ENCODE results near the gene POLR2I. TPM values are rescaled to one million over a fixed set of nuclear protein-coding genes. Genes with fewer than 3 reads are reported as not detected.

The POLR2I gene
- total RNA-seq, 2 experiments from 2014 or later = 68.4 to 76.5 TPM

DNA sequence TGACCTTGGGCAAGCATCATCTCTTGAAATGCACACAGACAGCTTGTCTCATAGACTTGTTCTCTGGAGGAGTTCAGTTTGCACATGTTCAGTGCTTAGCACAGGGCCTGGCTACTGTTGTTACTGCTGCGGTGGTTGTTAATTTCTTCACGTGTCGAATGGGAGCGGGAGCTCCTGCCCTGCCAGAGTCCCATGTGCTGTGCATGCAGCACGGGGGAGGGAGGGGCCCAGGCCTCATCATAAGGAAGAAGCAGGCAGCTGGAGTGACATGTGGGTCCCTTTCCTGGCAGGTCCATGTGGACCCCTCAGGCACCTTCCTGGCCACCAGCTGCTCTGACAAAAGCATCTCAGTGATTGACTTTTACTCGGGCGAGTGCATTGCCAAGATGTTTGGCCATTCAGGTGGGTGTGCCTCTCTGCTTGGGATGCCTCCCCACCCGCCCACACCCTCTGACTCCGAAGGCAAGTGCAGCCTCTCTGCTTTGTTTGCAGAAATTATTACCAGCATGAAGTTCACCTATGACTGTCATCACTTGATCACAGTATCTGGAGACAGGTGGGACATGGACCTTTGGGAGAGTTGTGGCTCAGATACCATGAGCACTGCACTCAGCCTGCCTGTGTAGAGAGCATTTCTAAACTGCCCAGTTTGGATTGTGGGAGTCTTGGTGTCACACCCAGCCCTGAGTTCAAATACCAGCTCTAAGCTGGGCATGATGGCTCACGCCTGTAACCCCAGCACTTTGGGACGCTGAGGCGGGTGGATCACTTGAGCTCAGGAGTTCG lies 23.6 kb downstream of the POLR2I start:
- peaks cover 20% of the 10 kb centered on the region for H3K4me1 Mint-ChIP-seq (ENCODE audit: low read depth)

DNA sequence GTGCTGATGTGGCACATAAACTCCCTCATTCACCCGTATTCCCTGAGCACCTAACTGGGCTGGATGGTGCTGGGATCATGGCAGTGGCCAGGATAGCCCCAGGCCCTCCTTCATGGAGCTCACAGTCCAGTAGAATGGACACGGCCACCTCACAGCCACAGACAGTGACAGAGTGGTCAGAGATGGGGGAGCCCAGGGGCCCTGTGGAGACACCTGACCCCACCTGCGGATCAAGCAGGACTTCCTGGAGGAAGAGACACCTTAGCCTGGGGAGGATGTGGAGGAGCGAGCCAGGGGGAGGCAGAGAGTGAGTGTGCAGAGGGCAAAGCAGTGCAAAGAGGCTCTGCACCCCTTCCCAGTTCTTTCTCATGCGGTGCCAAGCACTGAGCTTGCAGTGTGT lies 24.8 kb downstream of the POLR2I start:
- Mint-ChIP-seq H3K36me3 (ENCODE audit: low read depth) (peaks cover 44% of the 10 kb centered on the region), H3K9me3 (no peaks in the 10 kb centered on the region), H3K27ac (no peak overlapping the region), H3K4me3 (no peak overlapping the region), H3K4me1 (ENCODE audit: low read depth) (peaks cover 20% of the 10 kb centered on the region), H3K27me3 (no peaks in the 10 kb centered on the region)
- ATAC-seq (no peak), DNase-seq (no peak)
- CTCF ChIA-PET = no interaction called here
- TF ChIP-seq, protein P1, sequence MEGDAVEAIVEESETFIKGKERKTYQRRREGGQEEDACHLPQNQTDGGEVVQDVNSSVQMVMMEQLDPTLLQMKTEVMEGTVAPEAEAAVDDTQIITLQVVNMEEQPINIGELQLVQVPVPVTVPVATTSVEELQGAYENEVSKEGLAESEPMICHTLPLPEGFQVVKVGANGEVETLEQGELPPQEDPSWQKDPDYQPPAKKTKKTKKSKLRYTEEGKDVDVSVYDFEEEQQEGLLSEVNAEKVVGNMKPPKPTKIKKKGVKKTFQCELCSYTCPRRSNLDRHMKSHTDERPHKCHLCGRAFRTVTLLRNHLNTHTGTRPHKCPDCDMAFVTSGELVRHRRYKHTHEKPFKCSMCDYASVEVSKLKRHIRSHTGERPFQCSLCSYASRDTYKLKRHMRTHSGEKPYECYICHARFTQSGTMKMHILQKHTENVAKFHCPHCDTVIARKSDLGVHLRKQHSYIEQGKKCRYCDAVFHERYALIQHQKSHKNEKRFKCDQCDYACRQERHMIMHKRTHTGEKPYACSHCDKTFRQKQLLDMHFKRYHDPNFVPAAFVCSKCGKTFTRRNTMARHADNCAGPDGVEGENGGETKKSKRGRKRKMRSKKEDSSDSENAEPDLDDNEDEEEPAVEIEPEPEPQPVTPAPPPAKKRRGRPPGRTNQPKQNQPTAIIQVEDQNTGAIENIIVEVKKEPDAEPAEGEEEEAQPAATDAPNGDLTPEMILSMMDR (IDR thresholded peaks at IDR 0.05) = no peak
- intact Hi-C loops (cut with micrococcal nuclease) = no loop called here
- POLR2A ChIA-PET = interaction anchor here (0.7 to 1.1 kb wide), 2 partner anchors 11 to 15 kb away, joined by 3 read pairs; no protein-coding TSS in a partner anchor

More for the DNA sequence above, 23.6 kb downstream of the POLR2I start:
- Mint-ChIP-seq H3K4me3 (no peak overlapping the region), H3K27ac (no peak overlapping the region), H3K36me3 (ENCODE audit: low read depth) (peaks cover 47% of the 10 kb centered on the region), H3K27me3 (no peaks in the 10 kb centered on the region), H3K9me3 (no peaks in the 10 kb centered on the region)
- intact Hi-C loops (cut with micrococcal nuclease) = no loop called here
- no peak for ATAC-seq
- TF ChIP-seq, protein P1 (IDR thresholded peaks at IDR 0.05) = no peak
- no peak for DNase-seq
- CTCF ChIA-PET = no interaction called here
- POLR2A ChIA-PET = interaction anchor here (1.1 to 1.5 kb wide), 2 partner anchors 8 to 318 kb away, joined by 3 read pairs; no protein-coding TSS in a partner anchor

DNA sequence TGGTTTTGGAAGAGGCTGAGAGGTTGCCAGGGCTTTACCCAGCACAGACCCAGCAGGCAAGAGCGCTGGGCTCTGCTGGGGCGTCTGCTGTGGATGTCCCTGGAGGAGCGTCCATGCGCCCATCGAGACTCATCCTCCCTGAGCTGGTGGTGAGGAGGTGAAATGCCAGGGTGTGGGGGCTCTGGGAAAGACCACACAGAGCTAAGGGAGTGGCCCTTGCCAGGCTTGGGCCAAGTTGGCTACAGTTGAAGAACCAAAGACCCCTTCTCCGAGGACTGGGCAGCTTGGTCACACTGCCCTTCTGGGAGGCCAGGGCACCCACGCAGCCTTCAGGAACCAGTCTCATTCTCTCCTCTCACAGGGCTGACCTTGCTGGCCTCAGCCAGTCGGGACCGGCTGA lies 28.3 kb downstream of the POLR2I start:
- no peak for ATAC-seq
- TF ChIP-seq, protein P1 (IDR thresholded peaks at IDR 0.05) = no peak
- H3K4me1 Mint-ChIP-seq (ENCODE audit: low read depth) = no peaks in the 10 kb centered on the region
- DNase-seq = no peak
- H3K9me3 Mint-ChIP-seq = no peaks in the 10 kb centered on the region
- H3K27me3 Mint-ChIP-seq = no peaks in the 10 kb centered on the region
- ChIA-PET CTCF (no interaction called here), POLR2A (no interaction called here)
- no peak overlapping the region for H3K4me3 Mint-ChIP-seq
- H3K27ac Mint-ChIP-seq = no peak overlapping the region
- peaks cover 57% of the 10 kb centered on the region for H3K36me3 Mint-ChIP-seq (ENCODE audit: low read depth)
- intact Hi-C loops (cut with micrococcal nuclease) = no loop called here

- ChIA-PET POLR2A (interaction anchor here (1.4 to 1.6 kb wide), 2 partner anchors 9 to 16 kb away, joined by 3 to 5 read pairs; no protein-coding TSS in a partner anchor), CTCF (interaction anchor here (1.1 kb wide), 1 partner anchor 44 kb away, joined by 3 read pairs; no protein-coding TSS in a partner anchor)
- H3K36me3 Mint-ChIP-seq (ENCODE audit: low read depth) = peaks cover 57% of the 10 kb centered on the region
- no peaks in the 10 kb centered on the region for H3K9me3 Mint-ChIP-seq
- DNase-seq = no peak
- H3K27me3 Mint-ChIP-seq = no peaks in the 10 kb centered on the region
- no peak overlapping the region for H3K27ac Mint-ChIP-seq
- no peak for ATAC-seq
- TF ChIP-seq, protein P1 (IDR thresholded peaks at IDR 0.05) = no peak
- H3K4me3 Mint-ChIP-seq = no peak overlapping the region
- H3K4me1 Mint-ChIP-seq (ENCODE audit: low read depth) = no peaks in the 10 kb centered on the region
- intact Hi-C loops (cut with micrococcal nuclease) = no loop called here
Measured at GRCh38 chr19:36084231-36085009, 30.3 kb downstream of the POLR2I start.

Data from activated CD8-positive, alpha-beta T cell treated with anti-CD3 and anti-CD28 coated beads for 36 hours (primary cell).